Brain microvascular endothelial cell (primary cell): ENCODE data around the gene AGR3.

Source experiments
- DNase-seq: peaks from one replicate; pipeline ENCODE4 v3.0.0-alpha.2; 2020
- H3K27ac ChIP-seq: fragments of 250-450 bp; sonication (Bioruptor Pico); 2 replicates; pipeline ENCODE4 v1.5.1; 2020; ENCODE audit warnings: mild to moderate bottlenecking, moderate library complexity
- H3K27me3 ChIP-seq: fragments of 250-450 bp; sonication (Bioruptor Pico); replicated peaks from 2 replicates; pipeline ENCODE4 v1.5.1; 2020; ENCODE audit warnings: mild to moderate bottlenecking
- H3K36me3 ChIP-seq: fragments of 250-450 bp; sonication (Bioruptor Pico); replicated peaks from 2 replicates; pipeline ENCODE4 v1.5.1; 2020; ENCODE audit warnings: mild to moderate bottlenecking
- H3K4me3 ChIP-seq: 2 replicates; pipeline ENCODE4 v1.5.1; 2011; ENCODE audit warnings: low read depth, mild to moderate bottlenecking, control low read depth, low read length, moderate library complexity
- CTCF ChIP-seq: IDR thresholded peaks from 2 replicates; pipeline ENCODE4 v1.5.1; 2011; ENCODE audit warnings: low read depth, mild to moderate bottlenecking, moderate library complexity, low read length, control low read depth, inconsistent platforms; ENCODE audit errors: missing control alignments
- in situ Hi-C: cut with HindIII; loops from 2 replicates; pipeline ENCODE4 v1.10.0; 2017; ENCODE audit warnings: low sequenced_read_pairs, low pct_ligation_motif_present

AGR3 gene

GRCh38 chr7:16811551-16811950 is 70.2 kb downstream of the AGR3 start:
- Histone ChIP-seq H3K27me3 (no peaks in the 10 kb centered on the region), H3K36me3 (no peaks in the 10 kb centered on the region), H3K27ac (peak overlapping the region; percentile 61), H3K4me3 (no peak overlapping the region)
- DNase-seq = no peak
- TF ChIP-seq CTCF = no peak
- in situ Hi-C loops = no loop called here

GRCh38 chr7:16810573-16810972 is 71.2 kb downstream of the AGR3 start:
- in situ Hi-C loops = no loop called here
- no peak for TF ChIP-seq CTCF
- H3K36me3 ChIP-seq = no peaks in the 10 kb centered on the region
- no peaks in the 10 kb centered on the region for H3K27me3 ChIP-seq
- no peak for DNase-seq
- no peak overlapping the region for H3K27ac ChIP-seq
- H3K4me3 ChIP-seq = no peak overlapping the region

- Histone ChIP-seq H3K4me3 (no peak overlapping the region), H3K36me3 (no peaks in the 10 kb centered on the region), H3K27me3 (no peaks in the 10 kb centered on the region), H3K27ac (no peak overlapping the region)
- in situ Hi-C loops = no loop called here
- no peak for TF ChIP-seq CTCF
- DNase-seq = no peak
Measured at GRCh38 chr7:16810112-16810511, 71.7 kb downstream of the AGR3 start.
